ENCODE data around the gene DYNLRB1.

DNA sequence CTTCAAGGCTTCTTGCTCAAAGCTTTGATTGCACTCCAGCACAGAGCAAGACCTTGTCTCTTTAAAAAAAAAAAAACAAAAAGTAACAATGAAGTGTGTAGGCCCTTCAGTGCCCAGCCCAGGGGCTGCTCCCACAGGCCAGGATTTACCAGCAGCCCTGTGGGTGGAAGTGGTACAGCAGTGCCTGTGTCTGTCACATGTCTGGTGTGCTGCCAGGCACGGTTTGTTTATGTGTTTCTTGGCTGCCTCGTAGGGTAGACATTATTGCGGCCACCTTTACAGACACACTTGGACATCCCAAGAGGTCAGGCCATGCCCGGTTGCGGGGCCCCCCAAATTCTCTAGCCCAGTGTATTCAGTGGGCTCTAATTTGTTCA, 12.7 kb downstream of the DYNLRB1 start:
- TF ChIP-seq CTCF (conservative IDR thresholded peaks at IDR 0.05; ENCODE audit: low read depth, low read length) (no peak), EZH2 (IDR thresholded peaks at IDR 0.05; ENCODE audit: borderline replicate concordance, low read depth, low read length, poor library complexity, severe bottlenecking) (no peak)

All from A673 (cell line).